OCI-LY3 (cell line): Measurements from ENCODE around the gene HECA.

Experiments
- H2AFZ ChIP-seq: fragments of 200-600, 300-600 bp; shearing (Covaris generic); 2 replicates; pipeline ENCODE4 v1.6.0; 2014; ENCODE audit warnings: antibody characterized with exemption, low read depth, low read length
- H3K27ac ChIP-seq: fragments of 200-600, 300-600 bp; sonication (generic); 2 replicates; pipeline ENCODE4 v1.5.1; 2014; ENCODE audit warnings: mild to moderate bottlenecking, low read length, moderate library complexity, mixed read lengths
- H3K27me3 ChIP-seq: fragments of 200-600, 300-600 bp; sonication (generic); 2 replicates; pipeline ENCODE4 v1.6.1; 2014; ENCODE audit warnings: low read depth, low read length, mixed read lengths
- H3K36me3 ChIP-seq: fragments of 200-600, 300-600 bp; sonication (generic); replicated peaks from 2 replicates; pipeline ENCODE3; 2014; ENCODE audit warnings: low read depth, low read length, mixed read lengths
- H3K4me1 ChIP-seq: fragments of 300-600, 200-600 bp; sonication (generic); 2 replicates; pipeline ENCODE4 v1.6.1; 2014; ENCODE audit warnings: low read length, mixed read lengths
- H3K4me2 ChIP-seq: fragments of 200-600, 300-600 bp; sonication (generic); 2 replicates; pipeline ENCODE4 v1.6.1; 2014; ENCODE audit warnings: low read length, mixed read lengths
- H3K4me3 ChIP-seq: fragments of 300-600, 200-600 bp; sonication (generic); 2 replicates; pipeline ENCODE4 v1.5.1; 2014; ENCODE audit warnings: antibody characterized with exemption, mild to moderate bottlenecking, low read length, moderate library complexity
- H3K79me2 ChIP-seq: fragments of 300-600, 200-600 bp; shearing (Covaris generic); 2 replicates; pipeline ENCODE4 v1.6.1; 2014; ENCODE audit warnings: mild to moderate bottlenecking, low read length, mixed read lengths
- H3K9ac ChIP-seq: fragments of 300-600, 200-600 bp; shearing (Covaris generic); 2 replicates; pipeline ENCODE4 v1.6.0; 2014; ENCODE audit warnings: mild to moderate bottlenecking, low read length, moderate library complexity
- H3K9me3 ChIP-seq: fragments of 200-600, 300-600 bp; shearing (Covaris generic); 2 replicates; pipeline ENCODE4 v1.6.1; 2014; ENCODE audit warnings: low read length, mixed read lengths; ENCODE audit not compliant: insufficient read depth
- H4K20me1 ChIP-seq: fragments of 200-600, 300-600 bp; sonication (generic); 2 replicates; pipeline ENCODE4 v1.6.1; 2016; ENCODE audit warnings: low read length, mixed read lengths; ENCODE audit not compliant: insufficient read depth
- CTCF ChIP-seq: fragments of 200-600, 300-600 bp; sonication (generic); IDR thresholded peaks from 2 replicates; pipeline ENCODE4 v1.5.1; 2014; ENCODE audit warnings: antibody characterized with exemption, low read length, low read depth
- EZH2phosphoT487 ChIP-seq: fragments of 200-600 bp; shearing (Covaris generic); IDR thresholded peaks from 2 replicates; pipeline ENCODE4 v1.6.1; 2018; ENCODE audit warnings: antibody characterized with exemption, mixed run types, low read depth

The HECA gene

GRCh38 chr6:139108378-139108777 lies 26.5 kb upstream of the HECA start:
- no peaks in the 10 kb centered on the region for H3K27me3 ChIP-seq
- TF ChIP-seq EZH2phosphoT487 (no peak), CTCF (no peak)
- no peak overlapping the region for H3K27ac ChIP-seq
- H3K9me3 ChIP-seq: no peaks in the 10 kb centered on the region
- no peak overlapping the region for H3K9ac ChIP-seq
- H4K20me1 ChIP-seq: no peaks in the 10 kb centered on the region
- no peaks in the 10 kb centered on the region for H3K79me2 ChIP-seq
- no peak overlapping the region for H3K4me2 ChIP-seq
- no peak overlapping the region for H3K4me3 ChIP-seq
- no peak overlapping the region for H2AFZ ChIP-seq
- H3K36me3 ChIP-seq: no peaks in the 10 kb centered on the region
- peaks cover 3% of the 10 kb centered on the region for H3K4me1 ChIP-seq

DNA sequence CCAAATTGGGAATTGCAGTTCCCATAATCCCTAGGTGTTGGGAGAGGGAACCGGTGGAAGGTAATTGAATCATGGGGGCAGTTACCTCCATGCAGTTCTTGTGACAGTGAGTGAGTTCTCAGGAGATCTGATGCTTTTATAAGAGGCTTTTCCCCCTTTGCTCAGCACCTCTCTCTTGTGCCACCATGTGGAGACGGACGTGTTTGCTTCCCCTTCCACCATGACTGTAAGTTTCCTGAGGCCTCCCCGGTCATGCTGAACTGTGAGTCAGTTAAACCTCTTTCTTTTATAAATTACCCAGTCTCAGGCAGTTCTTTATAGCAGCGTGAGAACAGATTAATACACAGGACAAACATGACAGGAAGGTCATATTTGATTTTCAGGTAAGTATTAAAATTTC lies 25.3 kb upstream of the HECA start:
- H3K27me3 ChIP-seq: no peaks in the 10 kb centered on the region
- TF ChIP-seq CTCF (peak; percentile 49), EZH2phosphoT487 (no peak)
- H4K20me1 ChIP-seq: no peaks in the 10 kb centered on the region
- peaks cover 3% of the 10 kb centered on the region for H3K4me1 ChIP-seq
- no peak overlapping the region for H3K4me3 ChIP-seq
- H3K9ac ChIP-seq: no peak overlapping the region
- H3K79me2 ChIP-seq: no peaks in the 10 kb centered on the region
- no peaks in the 10 kb centered on the region for H3K9me3 ChIP-seq
- H3K27ac ChIP-seq: no peak overlapping the region
- no peaks in the 10 kb centered on the region for H3K36me3 ChIP-seq
- H2AFZ ChIP-seq: 0 out of 2 replicates have a peak overlapping the region, but pooled peaks have one; percentile 74
- 0 out of 2 replicates have a peak overlapping the region, but pooled peaks have one; percentile 12 for H3K4me2 ChIP-seq

- Histone ChIP-seq H3K27ac (no peak overlapping the region), H2AFZ (no peak overlapping the region), H3K36me3 (no peaks in the 10 kb centered on the region), H3K9me3 (no peaks in the 10 kb centered on the region), H3K4me3 (no peak overlapping the region), H3K4me1 (peaks cover 3% of the 10 kb centered on the region), H3K27me3 (no peaks in the 10 kb centered on the region), H3K79me2 (no peaks in the 10 kb centered on the region), H4K20me1 (no peaks in the 10 kb centered on the region), H3K4me2 (no peak overlapping the region), H3K9ac (no peak overlapping the region)
- TF ChIP-seq CTCF: no peak
- TF ChIP-seq EZH2phosphoT487: no peak
Observed at GRCh38 chr6:139112146-139112545, 22.7 kb upstream of the HECA start.

GRCh38 chr6:139112561-139112960 lies 22.3 kb upstream of the HECA start:
- H3K4me2 ChIP-seq: no peak overlapping the region
- H3K4me3 ChIP-seq: no peak overlapping the region
- no peaks in the 10 kb centered on the region for H3K79me2 ChIP-seq
- H3K36me3 ChIP-seq: no peaks in the 10 kb centered on the region
- H2AFZ ChIP-seq: no peak overlapping the region
- TF ChIP-seq CTCF (no peak), EZH2phosphoT487 (no peak)
- H3K27me3 ChIP-seq: no peaks in the 10 kb centered on the region
- no peaks in the 10 kb centered on the region for H4K20me1 ChIP-seq
- no peak overlapping the region for H3K27ac ChIP-seq
- H3K9me3 ChIP-seq: no peaks in the 10 kb centered on the region
- peaks cover 3% of the 10 kb centered on the region for H3K4me1 ChIP-seq
- H3K9ac ChIP-seq: no peak overlapping the region
